GM18505 (cell line): ENCODE data around the gene PLEKHM1.

Experiments
- ATAC-seq: cut with Tn5 transposase; IDR thresholded peaks from one replicate; pipeline ENCODE4 v1.9.1; 2021; ENCODE audit not compliant: unreplicated experiment
- POLR2A ChIP-seq: IDR thresholded peaks from 4 replicates; pipeline ENCODE4 v1.6.1; 2011; ENCODE audit warnings: borderline replicate concordance; ENCODE audit not compliant: insufficient read depth, insufficient read length; ENCODE audit errors: extremely low read depth

The PLEKHM1 gene

GRCh38 chr17:45403906-45404490, 86.5 kb downstream of the PLEKHM1 start:
- no peak for ATAC-seq
- no peak for TF ChIP-seq POLR2A

GRCh38 chr17:45402916-45403315, 87.6 kb downstream of the PLEKHM1 start:
- TF ChIP-seq POLR2A: no peak
- no peak for ATAC-seq

GRCh38 chr17:45398800-45399199, 91.7 kb downstream of the PLEKHM1 start:
- TF ChIP-seq POLR2A: no peak
- no peak for ATAC-seq

GRCh38 chr17:45397796-45398195, 92.7 kb downstream of the PLEKHM1 start:
- ATAC-seq: no peak
- TF ChIP-seq POLR2A: no peak

- no peak for TF ChIP-seq POLR2A
- ATAC-seq: no peak
Measured at GRCh38 chr17:45396496-45397205, 93.9 kb downstream of the PLEKHM1 start.

- ATAC-seq: no peak
- TF ChIP-seq POLR2A: no peak
Measured at GRCh38 chr17:45395569-45396415, 94.7 kb downstream of the PLEKHM1 start.

GRCh38 chr17:45394913-45395568, 95.5 kb downstream of the PLEKHM1 start:
- no peak for TF ChIP-seq POLR2A

GRCh38 chr17:45394564-45394912, 96.0 kb downstream of the PLEKHM1 start:
- ATAC-seq: no peak
- TF ChIP-seq POLR2A: no peak

More at GRCh38 chr17:45394913-45395568, 95.5 kb downstream of the PLEKHM1 start:
- ATAC-seq: no peak

GRCh38 chr17:45394091-45394490, 96.4 kb downstream of the PLEKHM1 start:
- ATAC-seq: no peak
- TF ChIP-seq POLR2A: no peak

GRCh38 chr17:45393411-45393810, 97.1 kb downstream of the PLEKHM1 start:
- TF ChIP-seq POLR2A: no peak
- no peak for ATAC-seq

GRCh38 chr17:45391918-45392317, 98.6 kb downstream of the PLEKHM1 start:
- no peak for ATAC-seq
- TF ChIP-seq POLR2A: no peak

GRCh38 chr17:45391291-45391690, 99.2 kb downstream of the PLEKHM1 start:
- ATAC-seq: no peak
- TF ChIP-seq POLR2A: no peak

GRCh38 chr17:45389354-45389753, 101.2 kb downstream of the PLEKHM1 start:
- TF ChIP-seq POLR2A: no peak
- ATAC-seq: no peak
